Activated T-cell treated with anti-CD3 and anti-CD28 coated beads, Interleukin-2, amount 50 U/mL, for 24 hours (primary cell): ENCODE data around the gene CCDC87.
"Not testable (repeated sequence)": the region's sequence is repeated elsewhere in the genome, so short reads cannot be mapped to it uniquely, and the experiment has no call there.

Experiments
- DNase-seq: peaks from one replicate; pipeline ENCODE4 v3.0.0-alpha.2; 2020
- H3K27ac Mint-ChIP-seq: 2 replicates; pipeline ENCODE4 v1.8.0; 2020; ENCODE audit warnings: mild to moderate bottlenecking, mixed read lengths
- H3K27me3 Mint-ChIP-seq: 2 replicates; pipeline ENCODE4 v1.8.0; 2020; ENCODE audit warnings: mixed read lengths
- H3K36me3 Mint-ChIP-seq: 2 replicates; pipeline ENCODE4 v1.8.0; 2020; ENCODE audit warnings: low read depth, mixed read lengths
- H3K4me1 Mint-ChIP-seq: 2 replicates; pipeline ENCODE4 v1.8.0; 2020; ENCODE audit warnings: low read depth, mixed read lengths
- H3K4me3 Mint-ChIP-seq: 2 replicates; pipeline ENCODE4 v1.8.0; 2020; ENCODE audit warnings: mild to moderate bottlenecking, moderate library complexity, mixed read lengths
- H3K9me3 Mint-ChIP-seq: 2 replicates; pipeline ENCODE4 v1.8.0; 2020; ENCODE audit warnings: mixed read lengths

Gene CCDC87

DNA sequence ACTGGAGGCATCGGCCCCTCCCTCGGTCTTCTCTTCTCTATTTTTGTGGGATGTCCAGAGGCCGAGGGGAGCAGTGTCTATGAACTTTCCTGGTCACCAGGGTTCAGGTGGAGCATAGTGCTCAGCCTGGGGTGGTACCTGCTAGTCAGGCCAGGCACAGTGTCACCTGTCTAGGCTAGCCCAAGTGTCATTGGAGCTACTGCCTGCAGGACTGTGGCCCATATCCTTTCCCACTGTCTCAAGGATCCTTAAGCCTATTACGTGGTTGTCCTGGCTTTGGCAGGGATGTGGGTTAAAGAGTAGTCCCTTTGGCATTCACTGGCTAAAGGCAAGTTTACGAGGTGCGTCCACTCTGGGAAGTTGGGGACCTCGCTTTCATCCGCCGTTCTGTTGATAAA lies 32.9 kb upstream of the CCDC87 start:
- H3K4me1 Mint-ChIP-seq = peaks cover 78% of the 10 kb centered on the region
- no peaks in the 10 kb centered on the region for H3K9me3 Mint-ChIP-seq
- H3K27ac Mint-ChIP-seq = peak overlapping the region; percentile 11
- H3K27me3 Mint-ChIP-seq = no peaks in the 10 kb centered on the region
- DNase-seq = no peak
- H3K4me3 Mint-ChIP-seq = no peak overlapping the region
- H3K36me3 Mint-ChIP-seq = peaks cover 98% of the 10 kb centered on the region

DNA sequence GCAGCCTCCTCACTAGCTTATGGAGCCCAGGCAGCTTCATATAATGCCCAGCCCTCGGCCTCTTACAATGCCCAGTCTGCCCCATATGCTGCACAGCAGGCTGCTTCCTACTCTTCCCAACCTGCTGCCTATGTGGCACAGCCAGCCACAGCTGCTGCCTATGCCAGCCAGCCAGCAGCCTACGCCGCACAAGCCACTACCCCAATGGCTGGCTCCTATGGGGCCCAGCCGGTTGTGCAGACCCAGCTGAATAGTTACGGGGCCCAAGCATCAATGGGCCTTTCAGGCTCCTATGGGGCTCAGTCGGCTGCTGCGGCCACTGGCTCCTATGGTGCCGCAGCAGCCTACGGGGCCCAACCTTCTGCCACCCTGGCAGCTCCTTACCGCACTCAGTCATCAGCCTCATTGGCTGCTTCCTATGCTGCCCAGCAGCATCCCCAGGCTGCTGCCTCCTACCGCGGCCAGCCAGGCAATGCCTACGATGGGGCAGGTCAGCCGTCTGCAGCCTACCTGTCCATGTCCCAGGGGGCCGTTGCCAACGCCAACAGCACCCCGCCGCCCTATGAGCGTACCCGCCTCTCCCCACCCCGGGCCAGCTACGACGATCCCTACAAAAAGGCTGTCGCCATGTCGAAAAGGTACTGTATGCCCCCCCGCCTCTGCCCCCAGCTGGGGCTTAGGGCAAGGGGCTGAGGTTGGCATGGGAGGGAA lies 32.3 kb upstream of the CCDC87 start:
- Mint-ChIP-seq H3K27ac (peak overlapping the region; percentile 50), H3K4me1 (peaks cover 82% of the 10 kb centered on the region), H3K36me3 (peaks cover 99% of the 10 kb centered on the region), H3K4me3 (no peak overlapping the region), H3K9me3 (no peaks in the 10 kb centered on the region), H3K27me3 (no peaks in the 10 kb centered on the region)
- no peak for DNase-seq

DNA sequence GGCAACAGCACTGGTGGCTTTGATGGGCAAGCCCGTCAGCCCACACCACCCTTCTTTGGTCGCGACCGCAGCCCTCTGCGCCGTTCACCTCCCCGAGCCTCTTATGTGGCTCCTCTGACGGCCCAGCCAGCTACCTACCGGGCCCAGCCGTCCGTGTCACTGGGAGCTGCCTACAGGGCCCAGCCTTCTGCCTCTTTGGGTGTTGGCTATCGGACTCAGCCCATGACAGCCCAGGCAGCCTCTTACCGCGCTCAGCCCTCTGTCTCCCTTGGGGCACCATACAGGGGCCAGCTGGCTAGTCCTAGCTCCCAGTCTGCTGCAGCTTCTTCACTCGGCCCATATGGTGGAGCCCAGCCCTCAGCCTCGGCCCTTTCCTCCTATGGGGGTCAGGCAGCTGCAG lies 31.6 kb upstream of the CCDC87 start:
- H3K9me3 Mint-ChIP-seq = no peaks in the 10 kb centered on the region
- no peaks in the 10 kb centered on the region for H3K27me3 Mint-ChIP-seq
- peak overlapping the region; percentile 50 for H3K27ac Mint-ChIP-seq
- DNase-seq = no peak
- no peak overlapping the region for H3K4me3 Mint-ChIP-seq
- H3K36me3 Mint-ChIP-seq = peaks cover 97% of the 10 kb centered on the region
- peaks cover 81% of the 10 kb centered on the region for H3K4me1 Mint-ChIP-seq

DNA sequence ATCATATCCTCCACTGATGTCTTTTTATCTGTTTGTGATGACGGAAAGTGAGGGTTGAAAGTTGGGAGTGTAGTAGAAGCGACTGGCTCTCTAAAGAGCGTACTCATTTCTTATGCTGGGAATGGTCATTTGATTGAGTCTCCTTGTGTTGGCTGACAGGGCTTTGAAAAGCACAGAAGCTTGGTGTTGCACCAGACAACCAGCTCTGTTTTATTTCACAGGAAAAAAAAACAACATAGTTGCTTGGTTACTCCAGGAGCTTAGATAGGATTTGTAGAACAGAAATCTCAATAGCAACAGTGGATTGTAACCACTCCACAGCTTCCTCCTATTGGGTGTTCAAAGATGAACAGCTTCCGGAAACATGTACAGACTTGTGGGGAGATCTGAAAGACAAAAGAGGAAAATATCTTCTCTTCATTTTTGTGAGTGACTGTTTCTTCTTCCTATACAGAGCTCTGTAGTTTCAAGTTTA lies 26.3 kb upstream of the CCDC87 start:
- DNase-seq = no peak

DNA sequence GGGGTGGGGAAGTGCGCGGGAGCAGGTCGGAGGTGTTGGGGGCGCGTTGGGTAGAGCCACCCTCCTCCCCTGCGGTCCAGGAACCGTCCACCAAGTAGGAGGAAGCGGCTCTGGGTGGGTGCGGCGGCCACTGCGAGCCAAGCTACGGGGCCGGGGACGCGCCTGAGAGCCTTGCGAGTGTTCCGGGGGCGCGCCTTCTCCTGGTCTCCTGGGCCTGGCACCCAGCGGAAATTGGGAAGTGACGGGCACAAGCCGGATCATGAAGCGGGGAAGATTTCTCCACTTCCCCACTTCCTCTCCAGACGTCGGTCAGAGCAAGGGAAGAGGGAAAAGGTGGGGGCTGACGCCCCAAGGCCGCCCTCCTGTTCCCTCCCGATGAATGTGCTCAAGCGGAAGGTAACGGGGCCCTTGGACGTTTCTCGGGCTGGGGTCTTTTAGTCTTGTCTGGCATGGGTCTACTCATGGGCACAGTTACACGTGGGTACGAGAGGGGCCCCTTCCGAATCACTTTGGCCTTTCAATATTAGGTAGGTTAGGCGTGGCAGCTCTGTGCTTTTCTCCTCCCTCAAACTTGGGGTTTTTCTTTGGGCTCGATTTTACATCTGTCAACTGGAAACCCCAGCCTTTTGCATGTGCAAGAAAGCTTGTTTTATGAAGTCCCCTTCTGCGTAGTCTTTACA lies 24.4 kb upstream of the CCDC87 start:
- no peak for DNase-seq
- no peaks in the 10 kb centered on the region for H3K9me3 Mint-ChIP-seq
- H3K4me1 Mint-ChIP-seq = peaks cover 47% of the 10 kb centered on the region
- H3K4me3 Mint-ChIP-seq = peak overlapping the region; percentile 99
- no peaks in the 10 kb centered on the region for H3K27me3 Mint-ChIP-seq
- peaks cover 69% of the 10 kb centered on the region for H3K36me3 Mint-ChIP-seq
- H3K27ac Mint-ChIP-seq = peak overlapping the region; percentile 100

More for the DNA sequence above, 26.3 kb upstream of the CCDC87 start:
- H3K4me3 Mint-ChIP-seq = peak overlapping the region; percentile 99
- peaks cover 87% of the 10 kb centered on the region for H3K36me3 Mint-ChIP-seq
- peak overlapping the region; percentile 100 for H3K27ac Mint-ChIP-seq
- H3K4me1 Mint-ChIP-seq = peaks cover 65% of the 10 kb centered on the region
- no peaks in the 10 kb centered on the region for H3K27me3 Mint-ChIP-seq
- no peaks in the 10 kb centered on the region for H3K9me3 Mint-ChIP-seq

DNA sequence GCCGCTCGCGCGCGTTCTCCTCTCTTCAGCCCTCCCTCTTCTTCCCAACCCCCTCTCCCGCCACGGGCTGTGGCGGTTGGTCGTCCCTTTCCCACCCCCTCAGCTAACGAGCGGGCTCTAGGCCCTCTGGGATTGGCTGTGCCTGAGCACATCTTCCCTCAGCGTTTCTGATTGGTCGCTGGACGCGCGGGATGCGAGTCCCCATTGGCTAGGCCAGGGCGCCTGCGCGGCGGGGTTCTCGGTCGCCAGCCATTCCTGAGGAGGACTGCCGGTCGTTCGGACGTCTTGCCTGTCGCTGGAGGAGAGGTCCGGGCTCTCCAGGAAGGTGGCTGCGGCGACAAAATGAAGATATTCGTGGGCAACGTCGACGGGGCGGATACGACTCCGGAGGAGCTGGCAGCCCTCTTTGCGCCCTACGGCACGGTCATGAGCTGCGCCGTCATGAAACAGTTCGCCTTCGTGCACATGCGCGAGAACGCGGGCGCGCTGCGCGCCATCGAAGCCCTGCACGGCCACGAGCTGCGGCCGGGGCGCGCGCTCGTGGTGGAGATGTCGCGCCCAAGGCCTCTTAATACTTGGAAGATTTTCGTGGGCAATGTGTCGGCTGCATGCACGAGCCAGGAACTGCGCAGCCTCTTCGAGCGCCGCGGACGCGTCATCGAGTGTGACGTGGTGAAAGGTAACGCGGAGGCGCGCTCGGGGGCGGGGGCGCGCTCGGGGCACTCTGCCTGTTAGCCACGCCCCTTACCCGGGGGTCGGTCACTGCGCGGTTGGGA lies 23.7 kb upstream of the CCDC87 start, which contains the start of gene RBM14:
TSS of gene RBM14 (plus strand) at position 252 of the 776 bp plus-strand sequence. CDS start at position 343, 91 bp downstream.
- no peaks in the 10 kb centered on the region for H3K9me3 Mint-ChIP-seq
- peak within 1 kb of the TSS; percentile 99 for H3K4me3 Mint-ChIP-seq
- H3K36me3 Mint-ChIP-seq = peaks cover 61% of the 10 kb centered on the region
- no peaks in the 10 kb centered on the region for H3K27me3 Mint-ChIP-seq
- DNase-seq = peak; percentile 98
- H3K4me1 Mint-ChIP-seq = peaks cover 40% of the 10 kb centered on the region
- H3K27ac Mint-ChIP-seq = peak within 1 kb of the TSS; percentile 100

DNA sequence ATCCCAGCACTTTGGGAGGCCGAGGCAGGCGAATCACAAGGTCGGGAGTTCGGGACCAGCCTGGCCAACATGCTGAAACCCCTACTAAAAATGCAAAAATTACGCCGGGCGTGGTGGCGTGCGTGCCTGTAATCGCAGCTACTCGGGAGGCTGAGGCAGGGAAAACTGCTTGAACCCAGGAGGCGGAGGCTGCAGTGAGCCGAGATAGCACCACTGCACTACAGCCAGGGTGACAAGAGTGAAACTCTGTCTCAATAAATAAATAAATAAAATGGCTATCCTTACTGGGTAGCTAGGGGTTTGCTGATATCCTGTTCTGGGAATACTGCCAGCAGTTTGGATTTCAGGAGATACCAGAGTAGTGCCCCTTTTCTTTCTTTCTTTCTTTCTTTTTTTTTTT lies 21.2 kb upstream of the CCDC87 start:
- Mint-ChIP-seq H3K4me3 (no peak overlapping the region), H3K36me3 (peaks cover 39% of the 10 kb centered on the region), H3K9me3 (no peaks in the 10 kb centered on the region), H3K4me1 (peaks cover 31% of the 10 kb centered on the region), H3K27ac (no peak overlapping the region), H3K27me3 (no peaks in the 10 kb centered on the region)
- no peak for DNase-seq

DNA sequence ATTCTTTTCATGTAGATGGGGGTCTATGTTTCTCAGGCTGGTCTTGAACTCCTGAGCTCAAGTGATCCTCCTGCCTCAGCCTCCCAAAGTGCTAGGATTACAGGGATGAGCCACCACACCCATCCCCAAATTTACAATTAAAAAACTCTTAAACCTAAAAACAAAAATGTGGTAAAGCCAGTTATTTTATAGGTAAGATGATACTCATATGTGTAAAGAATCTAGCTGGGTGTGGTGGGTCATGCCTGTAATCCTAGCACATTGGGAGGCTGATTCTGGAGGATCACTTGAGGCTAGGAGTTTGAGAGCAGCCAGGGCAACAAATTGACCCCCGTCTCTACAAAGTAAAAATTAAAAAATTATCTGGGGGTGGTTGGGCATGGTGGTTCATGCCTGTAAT lies 19.6 kb upstream of the CCDC87 start:
- no peak overlapping the region for H3K27ac Mint-ChIP-seq
- no peaks in the 10 kb centered on the region for H3K9me3 Mint-ChIP-seq
- no peak overlapping the region for H3K4me3 Mint-ChIP-seq
- peaks cover 25% of the 10 kb centered on the region for H3K36me3 Mint-ChIP-seq
- no peaks in the 10 kb centered on the region for H3K27me3 Mint-ChIP-seq
- peaks cover 20% of the 10 kb centered on the region for H3K4me1 Mint-ChIP-seq
- no peak for DNase-seq

DNA sequence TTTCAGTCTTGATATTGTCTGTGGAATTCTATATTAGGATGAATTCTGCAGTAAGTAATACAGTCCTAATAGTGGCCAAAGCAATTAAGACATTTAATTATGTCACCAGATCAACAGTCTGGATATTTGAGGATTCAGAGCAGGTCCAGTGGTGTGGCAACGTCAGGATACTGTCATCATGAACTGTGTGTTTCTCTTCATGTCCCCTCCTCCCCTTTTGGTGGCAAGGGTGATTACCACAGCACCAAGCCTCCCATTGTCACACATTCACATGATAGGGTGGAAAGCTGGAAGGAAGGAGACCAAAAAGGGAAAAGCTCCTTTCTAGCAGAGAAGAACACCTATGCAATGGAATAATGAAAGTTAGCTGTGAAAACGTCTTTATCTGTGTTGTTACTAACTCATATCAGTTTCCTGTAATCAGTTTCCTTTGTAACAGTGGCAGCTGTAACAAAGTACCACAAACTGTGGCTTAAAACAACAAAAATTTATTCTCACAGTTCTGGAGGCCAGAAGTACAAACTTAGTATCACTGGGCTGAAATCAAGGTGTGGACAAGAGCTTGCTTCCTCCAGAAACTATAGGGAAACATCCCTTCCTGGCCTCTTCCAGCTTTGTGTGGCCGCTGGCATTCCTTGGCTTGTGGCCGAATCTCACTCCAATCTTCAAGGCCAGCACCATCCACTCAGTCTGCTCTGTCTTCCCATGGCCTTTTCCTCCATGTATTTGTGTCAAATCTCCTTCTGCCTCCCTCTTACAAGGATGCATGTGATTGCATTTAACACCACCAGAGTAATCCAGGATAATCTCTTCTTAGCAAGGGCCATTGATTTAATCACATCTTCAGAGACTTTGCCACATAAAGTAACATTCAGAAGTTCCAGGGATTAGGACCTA lies 17.1 kb upstream of the CCDC87 start:
- peaks cover 10% of the 10 kb centered on the region for H3K4me1 Mint-ChIP-seq
- H3K27ac Mint-ChIP-seq = peak overlapping the region; percentile 31
- H3K36me3 Mint-ChIP-seq = peaks cover 17% of the 10 kb centered on the region
- no peaks in the 10 kb centered on the region for H3K9me3 Mint-ChIP-seq
- no peak for DNase-seq
- H3K4me3 Mint-ChIP-seq = no peak overlapping the region
- H3K27me3 Mint-ChIP-seq = no peaks in the 10 kb centered on the region

DNA sequence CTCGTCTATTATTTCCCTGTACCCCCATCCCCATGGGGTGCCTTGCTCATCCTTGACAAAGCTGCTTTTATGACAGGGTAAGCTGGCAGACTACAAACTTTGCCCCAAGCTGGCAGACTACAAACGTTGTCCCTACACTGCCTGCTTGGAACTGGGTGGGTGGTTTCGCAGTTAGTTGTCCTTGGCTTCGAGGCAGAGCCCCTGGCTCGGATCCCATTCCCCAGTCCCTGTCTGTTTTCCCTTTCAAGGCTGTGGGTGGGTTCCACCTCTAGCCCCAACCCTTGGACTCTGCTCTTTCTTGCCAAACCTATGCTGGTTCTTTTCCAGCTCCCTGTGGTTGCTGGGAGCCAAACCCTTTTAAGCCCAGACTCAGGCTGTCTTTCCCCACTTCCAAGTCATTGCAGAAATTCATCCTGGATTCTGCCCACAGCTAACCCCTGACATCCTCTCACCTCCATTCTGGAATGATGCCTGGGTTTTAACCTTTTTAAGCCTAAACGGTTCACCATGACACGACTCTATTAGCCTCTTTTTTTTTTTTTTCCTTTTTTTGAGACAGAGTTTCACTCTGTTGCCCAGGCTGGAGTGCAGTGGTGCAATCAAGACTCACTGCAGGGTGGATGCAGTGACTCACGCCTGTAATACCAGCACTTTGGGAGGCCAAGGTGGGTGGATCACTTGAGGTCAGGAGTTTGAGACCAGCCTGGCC lies 14.4 kb upstream of the CCDC87 start:
- Mint-ChIP-seq H3K9me3 (no peaks in the 10 kb centered on the region), H3K4me3 (no peak overlapping the region), H3K4me1 (peaks cover 10% of the 10 kb centered on the region), H3K27ac (no peak overlapping the region), H3K27me3 (no peaks in the 10 kb centered on the region), H3K36me3 (peaks cover 28% of the 10 kb centered on the region)
- DNase-seq = no peak

DNA sequence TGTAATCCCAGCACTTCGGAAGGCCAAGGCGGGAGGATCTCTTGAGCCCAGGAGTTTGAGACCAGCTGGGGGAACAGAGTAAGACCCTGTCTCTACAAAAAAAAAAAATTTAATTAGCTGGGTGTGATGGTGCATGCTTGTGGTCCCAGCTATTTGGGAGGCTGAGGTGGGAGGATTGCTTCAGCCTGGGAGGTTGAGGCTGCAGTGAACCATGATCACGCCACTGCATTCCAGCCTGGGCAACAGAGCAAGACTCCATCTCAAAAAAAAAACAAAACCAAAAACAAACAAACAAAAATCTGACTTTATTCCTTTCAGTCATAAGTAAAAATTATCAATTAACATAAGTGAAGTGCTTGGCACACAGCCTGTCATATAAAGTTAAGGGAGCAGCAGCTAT lies 13.7 kb upstream of the CCDC87 start:
- not testable (repeated sequence) for H3K9me3 Mint-ChIP-seq, H3K27me3 Mint-ChIP-seq, DNase-seq, H3K4me3 Mint-ChIP-seq, H3K27ac Mint-ChIP-seq, H3K4me1 Mint-ChIP-seq
- peaks cover 33% of the 10 kb centered on the region for H3K36me3 Mint-ChIP-seq

DNA sequence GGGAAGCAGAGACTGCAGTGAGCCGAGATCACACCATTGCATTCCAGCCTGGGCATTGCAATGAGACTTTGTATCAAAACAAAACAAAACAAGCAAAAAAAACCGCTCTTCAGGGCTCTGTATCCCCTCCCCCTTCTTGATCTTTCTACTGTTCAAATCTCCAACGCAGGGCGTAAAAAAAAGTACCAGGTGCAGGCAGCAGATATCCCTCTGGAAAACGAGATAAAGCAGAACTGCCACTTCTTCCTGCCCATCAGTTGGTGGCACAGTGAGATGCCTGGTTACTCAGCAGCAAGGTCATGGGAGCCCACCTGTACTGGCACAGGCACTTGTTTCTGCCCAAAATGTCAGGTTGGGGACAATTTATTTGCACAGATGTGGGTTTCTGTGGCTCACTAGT lies 11.3 kb upstream of the CCDC87 start:
- Mint-ChIP-seq H3K36me3 (peaks cover 56% of the 10 kb centered on the region), H3K9me3 (no peaks in the 10 kb centered on the region), H3K27me3 (no peaks in the 10 kb centered on the region), H3K4me1 (no peaks in the 10 kb centered on the region), H3K4me3 (no peak overlapping the region), H3K27ac (no peak overlapping the region)
- DNase-seq = no peak

DNA sequence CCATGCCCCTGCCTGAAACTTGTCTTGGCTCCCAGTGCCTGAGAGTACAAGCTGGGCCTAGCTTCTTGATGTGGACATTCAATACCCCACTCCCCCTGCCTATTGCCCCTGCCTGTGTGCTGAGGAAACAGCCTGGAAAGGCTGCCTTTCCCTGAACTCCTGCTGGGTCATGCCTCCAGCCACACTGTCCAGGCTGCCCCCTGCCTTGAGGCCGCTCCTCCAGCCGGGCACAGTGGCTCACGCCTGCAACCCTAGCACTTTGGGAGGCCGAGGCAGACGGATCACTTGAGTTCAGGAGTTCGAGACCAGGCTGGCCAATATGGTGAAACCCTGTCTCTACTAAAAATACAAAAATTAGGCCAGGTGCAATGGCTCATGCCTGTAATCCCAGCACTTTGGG lies 10.2 kb upstream of the CCDC87 start:
- Mint-ChIP-seq H3K27ac (no peak overlapping the region), H3K4me1 (no peaks in the 10 kb centered on the region), H3K27me3 (no peaks in the 10 kb centered on the region), H3K9me3 (no peaks in the 10 kb centered on the region), H3K36me3 (peaks cover 62% of the 10 kb centered on the region), H3K4me3 (no peak overlapping the region)
- no peak for DNase-seq
